SK-N-SH treated with all-trans-retinoic acid at 6 μM for 48 hours (cell line): ENCODE measurements around the gene ASCL1.

ENCODE experiments used
- CREB5 ChIP-seq: fragments of 250-450 bp; sonication (Bioruptor Pico); IDR thresholded peaks from 2 replicates; pipeline ENCODE4 v1.5.1; 2020; ENCODE audit warnings: low read depth, mild to moderate bottlenecking, moderate library complexity
- RARB ChIP-seq: fragments of 250-450 bp; sonication (Bioruptor Pico); IDR thresholded peaks from 2 replicates; pipeline ENCODE4 v1.8.0; 2021; ENCODE audit warnings: mild to moderate bottlenecking, moderate library complexity
- ZFP3 ChIP-seq: fragments of 250-450 bp; sonication (Bioruptor Pico); IDR thresholded peaks from 2 replicates; pipeline ENCODE4 v1.5.0; 2020; ENCODE audit warnings: mild to moderate bottlenecking, moderate library complexity
- ZNF8 ChIP-seq: fragments of 450-650 bp; formaldehyde crosslinking; IDR thresholded peaks from 2 replicates; pipeline ENCODE4 v1.5.0; 2020; ENCODE audit warnings: mild to moderate bottlenecking, moderate library complexity

DNA sequence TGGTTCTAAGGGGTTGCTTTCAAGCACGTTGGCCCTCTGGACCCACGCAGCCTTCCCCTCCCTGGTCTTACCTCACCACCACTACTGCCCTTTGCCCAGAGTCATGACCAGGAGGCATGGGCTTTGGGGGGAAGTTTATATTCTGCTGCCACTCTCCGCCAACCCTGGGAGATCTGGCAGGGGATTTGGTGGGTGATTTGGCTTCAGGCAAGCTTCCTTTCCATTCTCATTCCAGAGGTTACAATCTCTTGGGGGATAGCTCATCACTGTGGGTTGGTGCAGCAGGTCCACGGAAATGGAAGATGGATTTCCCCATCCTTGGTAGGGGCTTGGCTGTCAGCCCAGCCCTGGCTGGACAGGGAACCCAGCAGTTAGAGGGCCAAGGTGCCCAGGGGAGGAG lies 46.7 kb upstream of the ASCL1 start:
- TF ChIP-seq RARB (CRISPR knock-in tag): no peak
- TF ChIP-seq CREB5 (CRISPR knock-in tag): no peak
- no peak for TF ChIP-seq ZNF8 (CRISPR knock-in tag)
- no peak for TF ChIP-seq ZFP3 (CRISPR knock-in tag)
